Rectal smooth muscle tissue (tissue), 1 donor: ENCODE measurements around the gene PRSS56.
A peak's percentile ranks its signal among the peaks of the same experiment; 100 is the strongest.

Source experiments
- H3K27ac ChIP-seq: one replicate; pipeline ENCODE4 v1.7.0; 2013; ENCODE audit warnings: low read depth, low read length, inconsistent platforms
- H3K27me3 ChIP-seq: one replicate; pipeline ENCODE4 v1.7.0; 2013; ENCODE audit warnings: low read length; ENCODE audit not compliant: control insufficient read depth, insufficient read depth
- H3K36me3 ChIP-seq: one replicate; pipeline ENCODE4 v1.7.0; 2013; ENCODE audit warnings: low read length; ENCODE audit not compliant: control insufficient read depth, insufficient read depth
- H3K4me1 ChIP-seq: one replicate; pipeline ENCODE4 v1.7.0; 2013; ENCODE audit warnings: low read length; ENCODE audit not compliant: control insufficient read depth, insufficient read depth
- H3K4me3 ChIP-seq: one replicate; pipeline ENCODE4 v1.7.0; 2013; ENCODE audit warnings: low read length
- H3K9ac ChIP-seq: one replicate; pipeline ENCODE4 v1.7.0; 2013; ENCODE audit warnings: low read length

The PRSS56 gene

GRCh38 chr2:232482301-232483238 lies 37.6 kb upstream of the PRSS56 start:
- Histone ChIP-seq H3K27ac (no peak overlapping the region), H3K9ac (no peak overlapping the region), H3K36me3 (no peaks in the 10 kb centered on the region), H3K4me1 (no peaks in the 10 kb centered on the region), H3K27me3 (peaks cover 19% of the 10 kb centered on the region), H3K4me3 (no peak overlapping the region)

- H3K4me3 ChIP-seq: no peak overlapping the region
- no peaks in the 10 kb centered on the region for H3K36me3 ChIP-seq
- no peaks in the 10 kb centered on the region for H3K4me1 ChIP-seq
- H3K27me3 ChIP-seq: peaks cover 19% of the 10 kb centered on the region
- H3K9ac ChIP-seq: no peak overlapping the region
- H3K27ac ChIP-seq: no peak overlapping the region
Measured at GRCh38 chr2:232483311-232483922, 36.8 kb upstream of the PRSS56 start.

GRCh38 chr2:232483923-232484627 lies 36.1 kb upstream of the PRSS56 start:
- no peaks in the 10 kb centered on the region for H3K36me3 ChIP-seq
- no peak overlapping the region for H3K4me3 ChIP-seq
- H3K27ac ChIP-seq: no peak overlapping the region
- H3K4me1 ChIP-seq: no peaks in the 10 kb centered on the region
- H3K9ac ChIP-seq: no peak overlapping the region
- H3K27me3 ChIP-seq: peaks cover 19% of the 10 kb centered on the region

- H3K36me3 ChIP-seq: no peaks in the 10 kb centered on the region
- H3K27ac ChIP-seq: no peak overlapping the region
- no peak overlapping the region for H3K4me3 ChIP-seq
- H3K4me1 ChIP-seq: no peaks in the 10 kb centered on the region
- H3K27me3 ChIP-seq: peaks cover 19% of the 10 kb centered on the region
- H3K9ac ChIP-seq: no peak overlapping the region
Measured at GRCh38 chr2:232484628-232485347, 35.4 kb upstream of the PRSS56 start.

GRCh38 chr2:232485348-232485756 lies 34.8 kb upstream of the PRSS56 start:
- H3K9ac ChIP-seq: no peak overlapping the region
- H3K27ac ChIP-seq: no peak overlapping the region
- H3K36me3 ChIP-seq: no peaks in the 10 kb centered on the region
- H3K4me1 ChIP-seq: no peaks in the 10 kb centered on the region
- H3K27me3 ChIP-seq: peaks cover 19% of the 10 kb centered on the region
- no peak overlapping the region for H3K4me3 ChIP-seq

GRCh38 chr2:232485757-232486557 lies 34.2 kb upstream of the PRSS56 start:
- Histone ChIP-seq H3K27me3 (peaks cover 19% of the 10 kb centered on the region), H3K9ac (no peak overlapping the region), H3K4me1 (no peaks in the 10 kb centered on the region), H3K4me3 (peak overlapping the region; percentile 8), H3K27ac (no peak overlapping the region), H3K36me3 (no peaks in the 10 kb centered on the region)

- H3K4me3 ChIP-seq: peak overlapping the region; percentile 15
- no peaks in the 10 kb centered on the region for H3K36me3 ChIP-seq
- H3K27ac ChIP-seq: no peak overlapping the region
- peaks cover 19% of the 10 kb centered on the region for H3K27me3 ChIP-seq
- H3K4me1 ChIP-seq: no peaks in the 10 kb centered on the region
- no peak overlapping the region for H3K9ac ChIP-seq
Measured at GRCh38 chr2:232486558-232487384, 33.4 kb upstream of the PRSS56 start.

GRCh38 chr2:232487385-232488096 lies 32.6 kb upstream of the PRSS56 start, which contains the start of gene ECEL1:
Gene ECEL1 (minus strand): TSS chr2:232487834. CDS start chr2:232486653, 1,181 bp downstream.
- no peaks in the 10 kb centered on the region for H3K36me3 ChIP-seq
- no peak within 1 kb of the TSS for H3K27ac ChIP-seq
- H3K9ac ChIP-seq: no peak within 1 kb of the TSS
- H3K4me3 ChIP-seq: peak within 1 kb of the TSS; percentile 15
- no peaks in the 10 kb centered on the region for H3K4me1 ChIP-seq
- peaks cover 19% of the 10 kb centered on the region for H3K27me3 ChIP-seq

GRCh38 chr2:232488097-232488711 lies 32.0 kb upstream of the PRSS56 start:
- Histone ChIP-seq H3K4me3 (no peak overlapping the region), H3K27me3 (peaks cover 19% of the 10 kb centered on the region), H3K9ac (no peak overlapping the region), H3K4me1 (no peaks in the 10 kb centered on the region), H3K27ac (no peak overlapping the region), H3K36me3 (no peaks in the 10 kb centered on the region)

GRCh38 chr2:232488721-232489300 lies 31.4 kb upstream of the PRSS56 start:
- Histone ChIP-seq H3K27ac (no peak overlapping the region), H3K36me3 (no peaks in the 10 kb centered on the region), H3K4me3 (no peak overlapping the region), H3K9ac (no peak overlapping the region), H3K4me1 (no peaks in the 10 kb centered on the region), H3K27me3 (peaks cover 13% of the 10 kb centered on the region)
